Neural cell (in vitro differentiated cells): ENCODE data around the gene PARM1. TPM values are rescaled to one million over a fixed set of nuclear protein-coding genes. Genes with fewer than 3 reads are reported as not detected.

Source experiments
- H2AFZ ChIP-seq: fragments of 200-600, 300-800 bp; sonication (generic), shearing (Covaris generic); 2 replicates; pipeline ENCODE4 v1.6.0; 2014; ENCODE audit warnings: low read depth, mild to moderate bottlenecking, antibody characterized with exemption, low read length, moderate library complexity
- H3F3A ChIP-seq: fragments of 200-600 bp; shearing (Covaris generic); 2 replicates; pipeline ENCODE4 v1.6.1; 2016; ENCODE audit warnings: mild to moderate bottlenecking, moderate library complexity, mixed read lengths, antibody characterized with exemption, low read length; ENCODE audit not compliant: insufficient read depth, poor library complexity, severe bottlenecking
- H3K27ac ChIP-seq: fragments of 200-600, 300-800 bp; sonication (generic), shearing (Covaris generic); 2 replicates; pipeline ENCODE4 v1.5.1; 2014; ENCODE audit warnings: mild to moderate bottlenecking, low read length, moderate library complexity
- H3K27me3 ChIP-seq: fragments of 300-800, 200-600 bp; sonication (generic), shearing (Covaris generic); 2 replicates; pipeline ENCODE4 v1.6.0; 2014; ENCODE audit warnings: mild to moderate bottlenecking, low read depth, low read length, moderate library complexity; ENCODE audit not compliant: insufficient read depth
- H3K36me3 ChIP-seq: fragments of 300-800, 200-600 bp; sonication (generic), shearing (Covaris generic); 2 replicates; pipeline ENCODE4 v1.5.1; 2014; ENCODE audit warnings: mild to moderate bottlenecking, antibody characterized with exemption, low read length, moderate library complexity; ENCODE audit not compliant: insufficient read depth
- H3K4me2 ChIP-seq: fragments of 300-800, 200-600 bp; sonication (generic), shearing (Covaris generic); 2 replicates; pipeline ENCODE4 v1.6.0; 2014; ENCODE audit warnings: mild to moderate bottlenecking, low read length
- H3K4me3 ChIP-seq: fragments of 300-800, 200-600 bp; sonication (generic), shearing (Covaris generic); 2 replicates; pipeline ENCODE4 v1.5.1; 2014; ENCODE audit warnings: mild to moderate bottlenecking, low read length, moderate library complexity
- H3K79me2 ChIP-seq: fragments of 200-600 bp; shearing (Covaris generic); replicated peaks from 2 replicates; pipeline ENCODE4 v1.6.0; 2014; ENCODE audit warnings: mild to moderate bottlenecking, low read length, moderate library complexity; ENCODE audit not compliant: insufficient read depth
- H3K9ac ChIP-seq: fragments of 300-800, 200-600 bp; sonication (generic), shearing (Covaris generic); 2 replicates; pipeline ENCODE4 v1.6.1; 2016; ENCODE audit warnings: mild to moderate bottlenecking, low read length, mixed read lengths
- H3K9me2 ChIP-seq: fragments of 200-600 bp; shearing (Covaris generic); 2 replicates; pipeline ENCODE4 v1.6.1; 2016; ENCODE audit warnings: mild to moderate bottlenecking, low read length, mixed read lengths; ENCODE audit not compliant: insufficient read depth
- H3K9me3 ChIP-seq: fragments of 200-600, 300-800 bp; sonication (generic), shearing (Covaris generic); 2 replicates; pipeline ENCODE4 v1.6.1; 2016; ENCODE audit warnings: mild to moderate bottlenecking, mixed run types, low read length, moderate library complexity, mixed read lengths
- H4K20me1 ChIP-seq: fragments of 200-600 bp; shearing (Covaris generic); 2 replicates; pipeline ENCODE4 v1.6.1; 2016; ENCODE audit warnings: mild to moderate bottlenecking, mixed run types; ENCODE audit not compliant: insufficient read depth
- EP300 ChIP-seq: fragments of 450-650 bp; conservative IDR thresholded peaks from 2 replicates; pipeline ENCODE4 v1.6.1; 2014; ENCODE audit warnings: antibody characterized with exemption, mild to moderate bottlenecking, moderate library complexity; ENCODE audit not compliant: poor library complexity, severe bottlenecking
- MXI1 ChIP-seq: fragments of 450-650 bp; conservative IDR thresholded peaks from 2 replicates; pipeline ENCODE4 v1.6.1; 2014; ENCODE audit warnings: antibody characterized with exemption, mild to moderate bottlenecking; ENCODE audit not compliant: poor library complexity, severe bottlenecking
- POLR2AphosphoS5 ChIP-seq: IDR thresholded peaks from 2 replicates; pipeline ENCODE4 v1.6.1; 2012
- RAD21 ChIP-seq: fragments of 450-650 bp; conservative IDR thresholded peaks from 2 replicates; pipeline ENCODE4 v1.6.1; 2014; ENCODE audit warnings: antibody characterized with exemption, mild to moderate bottlenecking, moderate library complexity
- SMC3 ChIP-seq: fragments of 450-650 bp; conservative IDR thresholded peaks from 2 replicates; pipeline ENCODE4 v1.6.1; 2014; ENCODE audit warnings: antibody characterized with exemption, mild to moderate bottlenecking, moderate library complexity; ENCODE audit not compliant: poor library complexity
- polyA plus RNA-seq: library from polyadenylated mRNA; depleted of rRNA; stranded (reverse); fragments of >200 nt; gene quantifications from 2 replicates; pipeline ENCODE4 v1.2.3, GENCODE V29; 2014
- TF ChIP-seq, protein P1 (sequence below): IDR thresholded peaks from 2 replicates; pipeline ENCODE4 v1.6.1; 2012; ENCODE audit warnings: borderline replicate concordance
- TF ChIP-seq, protein P2 (sequence below): fragments of 450-650 bp; IDR thresholded peaks from 2 replicates; pipeline ENCODE4 v1.5.1; 2014; ENCODE audit warnings: antibody characterized with exemption, mild to moderate bottlenecking, moderate library complexity; ENCODE audit not compliant: poor library complexity, severe bottlenecking

The PARM1 gene
- polyA plus RNA-seq, 1 donor from 2014 or later = 1.3 TPM

DNA sequence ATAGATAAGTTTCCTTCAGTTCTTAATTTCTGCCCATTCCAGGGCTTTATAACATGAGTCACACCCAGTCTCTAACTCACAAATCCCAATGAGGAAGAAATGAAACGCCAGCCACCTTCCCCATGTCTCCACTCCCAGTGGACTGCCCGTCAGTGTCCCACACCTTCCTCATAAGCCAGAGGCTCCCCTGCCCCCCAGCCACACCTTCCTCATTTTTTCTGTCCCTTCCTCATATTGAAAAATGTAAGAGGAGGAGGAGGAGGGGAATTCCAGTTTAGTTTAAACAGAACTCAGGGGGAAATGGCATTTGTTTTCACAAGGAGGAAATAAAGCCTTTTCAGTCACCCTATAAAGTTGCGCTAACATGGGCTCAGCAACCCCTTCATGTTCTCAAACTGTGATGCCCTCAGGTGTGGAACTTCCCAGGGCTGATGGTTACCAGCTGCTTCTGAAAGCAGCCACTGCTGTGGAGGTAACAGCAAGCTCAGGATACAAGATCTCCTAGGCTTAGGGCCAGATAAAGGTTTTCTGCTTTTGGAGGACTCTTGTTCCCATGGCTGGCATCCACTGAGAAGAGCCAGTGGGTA, 97.8 kb downstream of the PARM1 start:
- H3K4me3 ChIP-seq = no peak overlapping the region
- no peak overlapping the region for H2AFZ ChIP-seq
- no peak overlapping the region for H3K4me2 ChIP-seq
- TF ChIP-seq, protein P1, sequence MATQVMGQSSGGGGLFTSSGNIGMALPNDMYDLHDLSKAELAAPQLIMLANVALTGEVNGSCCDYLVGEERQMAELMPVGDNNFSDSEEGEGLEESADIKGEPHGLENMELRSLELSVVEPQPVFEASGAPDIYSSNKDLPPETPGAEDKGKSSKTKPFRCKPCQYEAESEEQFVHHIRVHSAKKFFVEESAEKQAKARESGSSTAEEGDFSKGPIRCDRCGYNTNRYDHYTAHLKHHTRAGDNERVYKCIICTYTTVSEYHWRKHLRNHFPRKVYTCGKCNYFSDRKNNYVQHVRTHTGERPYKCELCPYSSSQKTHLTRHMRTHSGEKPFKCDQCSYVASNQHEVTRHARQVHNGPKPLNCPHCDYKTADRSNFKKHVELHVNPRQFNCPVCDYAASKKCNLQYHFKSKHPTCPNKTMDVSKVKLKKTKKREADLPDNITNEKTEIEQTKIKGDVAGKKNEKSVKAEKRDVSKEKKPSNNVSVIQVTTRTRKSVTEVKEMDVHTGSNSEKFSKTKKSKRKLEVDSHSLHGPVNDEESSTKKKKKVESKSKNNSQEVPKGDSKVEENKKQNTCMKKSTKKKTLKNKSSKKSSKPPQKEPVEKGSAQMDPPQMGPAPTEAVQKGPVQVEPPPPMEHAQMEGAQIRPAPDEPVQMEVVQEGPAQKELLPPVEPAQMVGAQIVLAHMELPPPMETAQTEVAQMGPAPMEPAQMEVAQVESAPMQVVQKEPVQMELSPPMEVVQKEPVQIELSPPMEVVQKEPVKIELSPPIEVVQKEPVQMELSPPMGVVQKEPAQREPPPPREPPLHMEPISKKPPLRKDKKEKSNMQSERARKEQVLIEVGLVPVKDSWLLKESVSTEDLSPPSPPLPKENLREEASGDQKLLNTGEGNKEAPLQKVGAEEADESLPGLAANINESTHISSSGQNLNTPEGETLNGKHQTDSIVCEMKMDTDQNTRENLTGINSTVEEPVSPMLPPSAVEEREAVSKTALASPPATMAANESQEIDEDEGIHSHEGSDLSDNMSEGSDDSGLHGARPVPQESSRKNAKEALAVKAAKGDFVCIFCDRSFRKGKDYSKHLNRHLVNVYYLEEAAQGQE = no peak
- no peak for TF ChIP-seq SMC3
- no peak for TF ChIP-seq MXI1
- no peak for TF ChIP-seq POLR2AphosphoS5
- TF ChIP-seq RAD21 = no peak
- TF ChIP-seq, protein P2, sequence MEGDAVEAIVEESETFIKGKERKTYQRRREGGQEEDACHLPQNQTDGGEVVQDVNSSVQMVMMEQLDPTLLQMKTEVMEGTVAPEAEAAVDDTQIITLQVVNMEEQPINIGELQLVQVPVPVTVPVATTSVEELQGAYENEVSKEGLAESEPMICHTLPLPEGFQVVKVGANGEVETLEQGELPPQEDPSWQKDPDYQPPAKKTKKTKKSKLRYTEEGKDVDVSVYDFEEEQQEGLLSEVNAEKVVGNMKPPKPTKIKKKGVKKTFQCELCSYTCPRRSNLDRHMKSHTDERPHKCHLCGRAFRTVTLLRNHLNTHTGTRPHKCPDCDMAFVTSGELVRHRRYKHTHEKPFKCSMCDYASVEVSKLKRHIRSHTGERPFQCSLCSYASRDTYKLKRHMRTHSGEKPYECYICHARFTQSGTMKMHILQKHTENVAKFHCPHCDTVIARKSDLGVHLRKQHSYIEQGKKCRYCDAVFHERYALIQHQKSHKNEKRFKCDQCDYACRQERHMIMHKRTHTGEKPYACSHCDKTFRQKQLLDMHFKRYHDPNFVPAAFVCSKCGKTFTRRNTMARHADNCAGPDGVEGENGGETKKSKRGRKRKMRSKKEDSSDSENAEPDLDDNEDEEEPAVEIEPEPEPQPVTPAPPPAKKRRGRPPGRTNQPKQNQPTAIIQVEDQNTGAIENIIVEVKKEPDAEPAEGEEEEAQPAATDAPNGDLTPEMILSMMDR = no peak
- H3K79me2 ChIP-seq = no peaks in the 10 kb centered on the region
- no peaks in the 10 kb centered on the region for H3K36me3 ChIP-seq
- no peaks in the 10 kb centered on the region for H3K9me3 ChIP-seq
- H4K20me1 ChIP-seq = no peaks in the 10 kb centered on the region
- no peaks in the 10 kb centered on the region for H3F3A ChIP-seq
- no peak overlapping the region for H3K27ac ChIP-seq
- H3K9me2 ChIP-seq = no peaks in the 10 kb centered on the region
- H3K27me3 ChIP-seq = no peaks in the 10 kb centered on the region
- H3K9ac ChIP-seq = no peak overlapping the region

DNA sequence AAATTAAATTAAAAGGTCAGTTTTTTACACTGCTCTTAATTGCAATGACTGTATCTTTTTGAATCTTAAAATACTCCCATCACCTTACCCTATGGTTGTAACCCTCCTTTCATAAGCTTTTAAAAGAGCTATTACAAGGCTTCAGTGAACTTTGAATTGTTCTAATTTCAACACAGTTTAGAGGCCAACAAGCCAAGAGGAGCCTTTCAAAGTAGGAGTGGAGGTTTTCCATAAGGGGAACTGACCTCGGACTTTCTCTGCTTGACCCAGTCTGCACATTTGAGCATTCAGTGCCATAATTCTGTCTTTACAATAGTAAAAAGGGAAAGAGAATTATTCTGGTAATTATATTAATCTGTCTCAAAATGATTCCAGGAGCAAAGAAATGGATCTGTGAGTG, 98.9 kb downstream of the PARM1 start:
- Histone ChIP-seq H3K4me3 (no peak overlapping the region), H3K27ac (no peak overlapping the region), H3K36me3 (no peaks in the 10 kb centered on the region), H3K79me2 (no peaks in the 10 kb centered on the region), H3F3A (no peaks in the 10 kb centered on the region), H3K9me2 (no peaks in the 10 kb centered on the region), H3K9me3 (no peaks in the 10 kb centered on the region), H3K9ac (no peak overlapping the region), H2AFZ (no peak overlapping the region), H3K27me3 (no peaks in the 10 kb centered on the region), H3K4me2 (no peak overlapping the region), H4K20me1 (no peaks in the 10 kb centered on the region)
- TF ChIP-seq RAD21 = no peak
- TF ChIP-seq POLR2AphosphoS5 = no peak
- TF ChIP-seq SMC3 = no peak
- no peak for TF ChIP-seq MXI1
- no peak for TF ChIP-seq EP300
- TF ChIP-seq, protein P2 = no peak
- TF ChIP-seq, protein P1 = no peak
